DND-41 (cell line): ENCODE results near the gene BDH2.

ENCODE experiments used
- ATAC-seq: fragments of 200-7000 bp; cut with Tn5 transposase; 3 replicates; pipeline ENCODE4 v1.9.1; 2021; ENCODE audit warnings: low read depth; ENCODE audit not compliant: insufficient read depth
- DNase-seq: peaks from one replicate; pipeline ENCODE4 v3.0.0-alpha.2; 2020
- H2AFZ ChIP-seq: 2 replicates; pipeline ENCODE4 v1.6.0; 2012; ENCODE audit warnings: low read depth, low read length
- H3K27ac ChIP-seq: 2 replicates; pipeline ENCODE4 v1.5.1; 2012; ENCODE audit warnings: low read length, inconsistent platforms
- H3K27me3 ChIP-seq: fragments of 200-600 bp; sonication (generic); 2 replicates; pipeline ENCODE4 v1.6.0; 2012; ENCODE audit warnings: low read length, mild to moderate bottlenecking, inconsistent platforms; ENCODE audit not compliant: insufficient read depth, poor library complexity
- H3K36me3 ChIP-seq: 2 replicates; pipeline ENCODE4 v1.5.1; 2012; ENCODE audit warnings: low read length, inconsistent platforms; ENCODE audit not compliant: insufficient read depth
- H3K4me1 ChIP-seq: 2 replicates; pipeline ENCODE4 v1.5.1; 2012; ENCODE audit warnings: mild to moderate bottlenecking, low read length; ENCODE audit not compliant: insufficient read depth
- H3K4me2 ChIP-seq: 2 replicates; pipeline ENCODE4 v1.6.0; 2012; ENCODE audit warnings: mild to moderate bottlenecking, moderate library complexity, low read length, inconsistent platforms; ENCODE audit not compliant: insufficient read depth
- H3K4me3 ChIP-seq, 2 experiments: fragments of 200-600 bp in 1 of 2; shearing (Covaris generic) in 1 of 2; 2 replicates each; pipeline ENCODE4 v1.5.1; 2012 to 2016; ENCODE audit warnings: inconsistent platforms in 2 of 2, low read length in 2 of 2, mild to moderate bottlenecking in 2 of 2, low read depth in 1 of 2, moderate library complexity in 1 of 2
- H3K79me2 ChIP-seq: 2 replicates; pipeline ENCODE4 v1.6.0; 2012; ENCODE audit warnings: low read length, inconsistent platforms; ENCODE audit not compliant: insufficient read depth
- H3K9ac ChIP-seq: 2 replicates; pipeline ENCODE4 v1.6.0; 2012; ENCODE audit warnings: low read depth, mild to moderate bottlenecking, inconsistent platforms, low read length, moderate library complexity
- H3K9me3 ChIP-seq: 2 replicates; pipeline ENCODE4 v1.5.1; 2012; ENCODE audit warnings: low read length, moderate library complexity, mild to moderate bottlenecking, inconsistent platforms; ENCODE audit not compliant: insufficient read depth, severe bottlenecking
- H4K20me1 ChIP-seq: 2 replicates; pipeline ENCODE4 v1.6.0; 2012; ENCODE audit warnings: low read length; ENCODE audit not compliant: insufficient read depth
- EZH2 ChIP-seq: IDR thresholded peaks from 3 replicates; pipeline ENCODE4 v1.6.1; 2012; ENCODE audit warnings: borderline replicate concordance, low read depth, mild to moderate bottlenecking, moderate library complexity, low read length, inconsistent platforms; ENCODE audit not compliant: severe bottlenecking
- TF ChIP-seq, protein P1 (sequence below): IDR thresholded peaks from 2 replicates; pipeline ENCODE4 v1.5.1; 2012; ENCODE audit warnings: borderline replicate concordance, low read length, moderate library complexity, mild to moderate bottlenecking; ENCODE audit not compliant: poor library complexity, severe bottlenecking; ENCODE audit errors: extremely low read depth

Gene BDH2

DNA sequence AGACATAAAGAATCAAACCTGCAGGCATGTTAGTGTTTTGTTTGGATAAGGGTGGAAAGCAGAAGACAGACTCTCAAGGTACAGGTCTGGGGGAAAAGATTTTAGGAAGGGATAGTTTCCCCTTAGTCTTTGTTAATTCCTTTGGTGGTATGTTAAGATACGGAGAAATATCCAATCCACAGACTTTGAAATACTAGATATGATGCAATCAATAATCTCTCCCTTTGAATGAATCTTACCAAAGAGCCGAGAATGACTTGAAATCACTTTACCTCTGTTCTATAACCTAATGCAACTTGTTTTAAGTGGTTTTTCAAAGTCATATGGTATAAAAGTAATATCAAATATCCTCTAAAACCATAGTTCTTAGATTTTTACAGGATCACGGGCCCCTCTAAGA, 5.3 kb upstream of the BDH2 start:
- H3K36me3 ChIP-seq = peaks cover 35% of the 10 kb centered on the region
- H3K4me2 ChIP-seq = no peak overlapping the region
- DNase-seq (no peak), ATAC-seq (no peak)
- H3K4me1 ChIP-seq = peaks cover 2% of the 10 kb centered on the region; the same call in 1 of the 2 replicates
- no peak overlapping the region for H3K27ac ChIP-seq
- H3K27me3 ChIP-seq = no peaks in the 10 kb centered on the region
- no peak overlapping the region for H3K9ac ChIP-seq
- TF ChIP-seq EZH2 = no peak
- TF ChIP-seq, protein P1, sequence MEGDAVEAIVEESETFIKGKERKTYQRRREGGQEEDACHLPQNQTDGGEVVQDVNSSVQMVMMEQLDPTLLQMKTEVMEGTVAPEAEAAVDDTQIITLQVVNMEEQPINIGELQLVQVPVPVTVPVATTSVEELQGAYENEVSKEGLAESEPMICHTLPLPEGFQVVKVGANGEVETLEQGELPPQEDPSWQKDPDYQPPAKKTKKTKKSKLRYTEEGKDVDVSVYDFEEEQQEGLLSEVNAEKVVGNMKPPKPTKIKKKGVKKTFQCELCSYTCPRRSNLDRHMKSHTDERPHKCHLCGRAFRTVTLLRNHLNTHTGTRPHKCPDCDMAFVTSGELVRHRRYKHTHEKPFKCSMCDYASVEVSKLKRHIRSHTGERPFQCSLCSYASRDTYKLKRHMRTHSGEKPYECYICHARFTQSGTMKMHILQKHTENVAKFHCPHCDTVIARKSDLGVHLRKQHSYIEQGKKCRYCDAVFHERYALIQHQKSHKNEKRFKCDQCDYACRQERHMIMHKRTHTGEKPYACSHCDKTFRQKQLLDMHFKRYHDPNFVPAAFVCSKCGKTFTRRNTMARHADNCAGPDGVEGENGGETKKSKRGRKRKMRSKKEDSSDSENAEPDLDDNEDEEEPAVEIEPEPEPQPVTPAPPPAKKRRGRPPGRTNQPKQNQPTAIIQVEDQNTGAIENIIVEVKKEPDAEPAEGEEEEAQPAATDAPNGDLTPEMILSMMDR = no peak
- no peaks in the 10 kb centered on the region for H3K9me3 ChIP-seq
- H4K20me1 ChIP-seq = no peaks in the 10 kb centered on the region
- H2AFZ ChIP-seq = no peak overlapping the region
- no peaks in the 10 kb centered on the region for H3K79me2 ChIP-seq
- no peak overlapping the region for H3K4me3 ChIP-seq

DNA sequence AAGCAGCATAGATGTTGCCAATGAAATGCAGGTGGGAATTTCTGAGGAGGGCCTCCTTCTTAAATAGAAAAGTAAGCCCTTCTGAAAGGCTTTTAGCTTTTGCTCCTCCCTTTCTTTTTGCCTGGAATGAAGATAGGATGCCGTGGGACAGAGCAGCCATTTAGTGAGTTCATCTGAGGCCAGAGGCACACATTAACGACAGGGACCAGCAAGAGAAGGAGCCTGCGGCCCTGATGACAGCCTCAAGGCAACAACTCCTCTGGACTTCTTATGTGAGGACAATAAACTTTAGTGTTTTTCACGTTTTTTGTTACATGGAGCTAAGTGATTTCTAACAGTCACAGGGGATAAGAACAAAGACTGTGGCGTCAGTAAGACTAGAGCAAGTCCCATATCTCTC, 1.1 kb upstream of the BDH2 start:
- TF ChIP-seq, protein P1 = no peak
- no peak for TF ChIP-seq EZH2
- Histone ChIP-seq H3K27ac (no peak overlapping the region), H3K9me3 (no peaks in the 10 kb centered on the region), H3K79me2 (peaks cover 22% of the 10 kb centered on the region), H3K4me2 (no peak overlapping the region), H3K9ac (no peak overlapping the region), H3K4me1 (peaks cover 24% of the 10 kb centered on the region), H2AFZ (no peak overlapping the region), H3K36me3 (no peaks in the 10 kb centered on the region), H3K27me3 (no peaks in the 10 kb centered on the region), H4K20me1 (no peaks in the 10 kb centered on the region), H3K4me3 (no peak overlapping the region)
- ATAC-seq (no peak), DNase-seq (no peak)

DNA sequence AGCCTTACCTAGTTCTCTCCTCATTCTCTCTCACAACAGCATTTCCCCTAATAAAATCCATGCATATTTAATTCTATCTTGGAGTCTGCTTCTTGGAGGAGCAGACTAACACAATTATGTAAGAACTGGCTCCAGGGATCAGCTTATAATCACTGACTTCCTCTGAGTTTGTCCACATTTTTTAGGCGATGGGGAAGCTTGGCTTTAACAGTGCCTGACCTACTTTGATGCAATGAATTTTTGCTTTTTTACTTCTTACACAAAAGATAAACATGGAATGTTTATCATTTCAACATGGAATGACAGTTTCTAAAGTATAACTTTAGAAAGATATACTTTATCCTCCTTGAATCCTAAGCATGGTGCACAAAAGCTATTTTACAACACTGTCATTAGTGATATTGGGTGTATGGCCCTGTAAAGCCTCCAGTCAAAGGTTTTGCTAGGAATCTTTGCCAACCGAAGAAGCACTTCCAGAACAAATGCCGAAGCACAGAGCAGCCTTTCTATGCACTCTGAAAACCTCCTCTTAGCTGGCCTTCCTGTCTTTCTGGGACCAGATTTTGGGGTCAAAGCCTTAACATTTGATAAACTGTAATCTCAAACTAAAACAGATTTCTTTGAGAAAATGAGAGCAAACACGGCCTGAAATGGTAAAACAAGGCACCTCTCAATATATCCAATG, 736 bp downstream of the BDH2 start:
- no peaks in the 10 kb centered on the region for H4K20me1 ChIP-seq
- ATAC-seq (no peak; the same call in 2 of the 3 replicates), DNase-seq (no peak)
- H3K27ac ChIP-seq = peak overlapping the region; percentile 76
- H3K36me3 ChIP-seq = peaks cover 3% of the 10 kb centered on the region; the same call in 1 of the 2 replicates
- H3K4me3 ChIP-seq = peak overlapping the region; percentile 39 to 63; a peak in 3 of 4 replicates
- peak overlapping the region; percentile 88 for H3K4me2 ChIP-seq
- no peaks in the 10 kb centered on the region for H3K27me3 ChIP-seq
- peaks cover 22% of the 10 kb centered on the region for H3K79me2 ChIP-seq
- H3K9ac ChIP-seq = peak overlapping the region; percentile 64
- H3K4me1 ChIP-seq = peaks cover 24% of the 10 kb centered on the region
- no peaks in the 10 kb centered on the region for H3K9me3 ChIP-seq
- H2AFZ ChIP-seq = peak overlapping the region; percentile 79
- TF ChIP-seq, protein P1 = no peak
- TF ChIP-seq EZH2 = no peak
